Fibroblast of skin of abdomen (primary cell): ENCODE data around the gene BCAS3.
A peak's percentile ranks its signal among the peaks of the same experiment; 100 is the strongest.
"Not testable (repeated sequence)": the region's sequence is repeated elsewhere in the genome, so short reads cannot be mapped to it uniquely, and the experiment has no call there.

Source experiments
- DNase-seq: peaks from one replicate; pipeline ENCODE4 v3.0.0-alpha.2; 2013

Gene BCAS3

DNA sequence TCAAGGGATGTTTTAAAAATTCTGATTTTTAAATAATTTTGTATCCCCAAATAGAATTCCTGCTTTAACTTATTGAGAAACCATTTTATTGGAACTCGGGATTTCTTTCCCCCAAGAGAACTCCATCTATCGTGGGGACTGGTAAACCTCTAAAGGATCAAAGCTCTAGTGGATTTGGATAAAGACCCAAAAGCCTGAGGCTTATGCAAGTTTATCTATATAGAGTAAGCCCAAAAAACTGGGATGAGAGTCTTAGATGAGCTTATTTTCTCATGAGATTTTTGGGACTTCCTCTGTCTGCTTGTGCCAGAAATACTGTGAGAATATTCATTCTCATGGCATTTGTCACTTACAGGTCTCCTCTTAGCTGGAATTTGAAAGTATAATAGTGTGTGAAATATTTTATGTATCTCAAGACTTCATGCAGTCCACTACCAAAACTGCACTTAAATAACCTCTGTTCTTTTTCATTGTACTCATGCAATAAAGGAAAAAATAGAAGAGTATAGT, 333.1 kb downstream of the BCAS3 start:
- no peak for DNase-seq

DNA sequence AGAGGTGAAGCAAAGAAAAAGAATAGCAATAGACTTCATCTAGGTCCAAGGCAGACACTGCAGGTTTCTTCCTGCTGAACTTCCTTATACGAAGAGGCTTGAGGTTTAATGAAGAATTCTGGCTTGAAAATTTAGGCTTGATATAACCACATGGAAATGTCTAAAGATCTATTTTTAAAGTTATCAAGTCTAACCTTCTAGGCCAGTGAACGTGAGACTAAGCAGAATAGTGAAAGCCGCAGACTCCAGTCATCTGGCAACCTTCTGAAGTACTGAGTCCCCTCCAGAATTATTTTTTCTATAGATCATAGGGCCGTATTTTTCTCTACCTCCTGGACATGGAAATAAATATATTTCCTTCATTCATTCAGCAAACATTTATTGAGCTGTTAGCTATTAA, 333.6 kb downstream of the BCAS3 start:
- DNase-seq, result no peak

DNA sequence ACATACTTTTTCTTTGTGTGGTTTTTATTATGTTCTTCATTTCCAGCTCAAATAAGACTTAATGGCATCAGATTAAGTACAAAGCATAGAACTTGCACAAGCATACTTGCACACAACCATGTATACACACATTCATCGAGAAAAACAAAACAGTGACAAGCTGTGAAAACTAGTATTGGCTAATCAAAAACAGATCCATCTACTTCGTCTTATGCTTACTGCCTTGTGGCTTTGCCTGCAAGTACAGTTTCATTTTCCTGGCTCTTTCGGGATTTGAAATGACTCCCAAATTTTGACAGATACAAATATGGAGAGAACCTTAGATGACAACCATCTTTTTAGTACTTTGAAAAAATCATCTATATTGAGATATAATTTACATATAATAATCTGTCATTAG, 338.3 kb downstream of the BCAS3 start:
- DNase-seq, result peak; percentile 31

DNA sequence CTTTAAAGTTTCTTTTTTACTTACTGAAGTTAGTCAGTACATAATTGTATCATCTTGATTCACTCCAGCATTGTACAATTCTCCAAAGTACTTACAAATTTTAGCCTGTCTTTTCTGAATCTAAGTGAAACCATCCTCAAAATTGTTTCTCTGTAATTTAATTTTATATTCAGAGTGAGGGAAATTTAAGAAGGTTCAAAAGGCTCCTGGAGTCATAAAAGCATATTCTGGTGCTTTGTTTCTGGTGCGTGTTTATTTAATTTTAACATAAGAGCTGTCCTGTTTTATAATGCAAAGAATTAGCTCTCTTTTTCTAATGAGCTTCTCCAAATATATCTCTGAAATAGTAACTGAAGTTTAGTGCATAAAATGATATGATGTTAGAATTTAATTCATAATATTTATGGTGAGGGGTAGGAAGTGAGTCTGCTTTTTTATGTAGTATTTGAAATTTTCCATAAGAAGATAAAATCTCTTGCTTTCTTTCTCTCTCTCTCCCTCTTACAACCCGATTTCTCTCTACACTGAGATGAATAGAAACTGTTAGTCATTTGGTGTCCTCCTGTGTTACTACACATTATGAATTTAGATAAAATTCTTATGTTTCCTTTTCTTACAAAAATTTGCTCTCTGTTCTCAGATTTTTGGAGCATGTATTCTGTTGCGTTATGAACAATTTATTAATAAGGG, 339.8 kb downstream of the BCAS3 start:
- no peak for DNase-seq

DNA sequence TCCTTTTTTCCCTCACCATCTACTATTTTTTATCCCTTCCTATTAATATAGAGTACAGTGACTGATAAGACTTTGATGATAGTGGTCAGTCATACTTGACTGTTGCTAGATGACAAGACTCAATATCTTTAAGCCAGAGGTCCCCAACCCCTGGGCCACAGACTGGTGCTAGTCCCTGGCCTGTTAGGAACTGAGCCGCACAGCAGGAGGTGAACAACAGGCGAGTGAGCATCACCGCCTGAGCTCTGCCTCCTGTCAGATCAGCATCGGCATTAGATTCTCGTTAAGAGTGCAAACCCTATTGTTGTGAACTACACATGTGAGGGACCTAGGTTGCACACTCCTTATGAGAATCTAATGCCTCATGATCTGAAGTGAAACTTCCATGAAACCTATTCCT, 341.3 kb downstream of the BCAS3 start:
- DNase-seq, result no peak

DNA sequence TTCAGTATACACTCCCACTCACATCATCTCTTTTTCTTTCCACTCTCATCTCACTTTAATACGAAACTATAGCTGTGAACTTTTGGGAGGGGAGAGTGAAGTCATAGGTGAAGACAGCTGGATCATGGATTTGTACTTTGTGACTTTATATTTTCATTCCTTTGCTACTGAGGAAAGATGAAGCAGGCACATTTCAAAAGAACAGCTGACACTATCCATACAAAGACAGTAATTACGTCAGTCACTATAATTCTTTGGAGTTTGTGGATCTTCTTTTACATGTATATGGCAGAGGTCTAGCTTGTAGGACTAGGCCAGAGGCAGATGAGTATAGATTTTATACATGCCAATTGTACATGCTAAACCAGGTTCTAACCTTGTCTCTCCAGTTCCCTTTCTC, 346.3 kb downstream of the BCAS3 start:
- no peak for DNase-seq

DNA sequence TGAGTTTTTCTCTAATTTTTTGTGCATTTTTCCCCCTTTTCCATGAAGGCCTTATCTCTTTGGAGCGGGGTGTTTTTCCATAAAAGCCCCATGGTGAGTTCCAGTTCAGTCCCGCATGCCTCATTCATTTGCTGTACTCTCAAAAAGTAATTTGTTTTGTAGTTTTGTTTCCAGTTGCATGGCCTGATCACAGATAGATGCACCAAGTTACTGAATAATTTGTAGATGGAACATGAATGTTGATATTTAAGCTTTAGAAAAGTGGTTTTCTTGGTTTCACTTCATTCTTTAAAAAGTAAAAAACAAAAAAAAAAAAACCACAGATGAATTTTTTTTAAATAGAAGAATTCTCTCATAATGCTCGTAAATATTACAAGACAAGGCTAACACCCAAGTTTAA, 349.2 kb downstream of the BCAS3 start:
- DNase-seq, result no peak

DNA sequence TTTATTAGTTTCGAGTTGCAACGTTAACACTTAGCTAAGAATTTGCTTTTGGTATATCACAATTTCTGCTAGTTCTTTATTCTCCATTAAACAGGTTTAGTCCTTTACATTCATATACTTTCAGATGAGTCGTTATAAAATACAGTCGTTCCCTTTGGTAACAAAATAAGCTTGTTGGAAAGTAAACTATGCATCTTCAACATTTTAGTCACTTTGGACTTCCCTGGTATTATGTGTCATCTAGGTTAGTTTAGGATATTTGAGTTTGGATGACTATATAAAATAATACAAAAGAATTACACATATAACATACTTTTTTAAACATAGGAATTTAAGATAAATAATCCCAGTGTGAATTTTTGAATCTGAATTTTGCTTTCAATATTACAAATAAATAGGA, 351.5 kb downstream of the BCAS3 start:
- DNase-seq, result peak; percentile 2

DNA sequence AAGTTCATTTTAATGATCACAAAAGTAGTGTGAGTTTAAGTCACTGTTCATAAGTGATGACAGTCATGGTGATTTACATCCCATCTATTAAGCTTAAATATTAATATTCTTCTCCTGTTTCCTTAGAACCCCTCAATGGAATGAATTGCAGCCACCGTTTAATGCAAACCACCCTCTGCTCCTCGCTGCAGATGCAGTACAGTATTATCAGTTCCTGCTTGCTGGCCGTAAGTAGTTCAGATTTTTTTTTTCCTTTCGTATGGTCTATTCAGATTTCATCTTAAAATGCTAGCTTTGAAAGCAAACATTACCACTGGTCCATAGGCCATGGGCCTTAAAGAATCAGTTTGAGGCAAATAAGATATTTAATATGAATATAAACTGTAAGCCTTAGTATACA, 363.0 kb downstream of the BCAS3 start:
- no peak for DNase-seq

DNA sequence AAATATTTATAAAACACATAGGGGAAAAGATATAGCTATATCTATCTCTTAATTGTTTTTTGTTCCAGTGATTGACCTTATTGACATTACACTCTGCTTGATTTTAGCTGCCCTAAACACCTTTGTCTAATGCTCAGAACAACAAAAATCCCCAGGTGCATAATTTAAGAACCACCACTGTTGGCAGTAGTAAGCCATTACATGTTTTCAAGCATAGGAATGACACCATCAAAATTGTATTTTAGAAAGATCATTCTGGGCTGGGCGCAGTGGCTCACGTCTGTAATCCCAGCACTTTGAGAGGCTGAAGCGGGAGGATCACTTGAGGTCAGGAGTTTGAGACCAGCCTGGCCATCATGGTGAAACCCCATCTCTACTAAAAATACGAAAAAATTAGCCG, 364.7 kb downstream of the BCAS3 start:
- DNase-seq, result not testable (repeated sequence)

DNA sequence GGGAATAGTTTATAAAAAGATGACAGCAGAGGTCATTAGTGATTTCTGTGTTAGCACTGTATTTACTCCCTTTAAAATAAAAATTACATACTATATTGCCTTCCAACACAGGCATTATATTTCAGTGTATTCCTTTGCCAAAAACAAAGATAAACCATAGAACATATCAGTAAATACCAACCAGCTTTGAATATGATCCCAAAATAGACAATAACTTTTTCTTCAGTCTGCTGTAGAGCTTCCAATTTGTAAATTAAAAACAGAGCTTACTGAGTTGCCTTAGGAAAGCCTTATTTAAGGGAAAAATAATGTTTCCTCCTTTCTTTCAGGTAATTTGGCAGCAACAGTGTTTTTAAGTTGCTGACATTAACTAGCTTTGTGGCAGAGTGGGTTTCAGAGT, 369.9 kb downstream of the BCAS3 start:
- no peak for DNase-seq

DNA sequence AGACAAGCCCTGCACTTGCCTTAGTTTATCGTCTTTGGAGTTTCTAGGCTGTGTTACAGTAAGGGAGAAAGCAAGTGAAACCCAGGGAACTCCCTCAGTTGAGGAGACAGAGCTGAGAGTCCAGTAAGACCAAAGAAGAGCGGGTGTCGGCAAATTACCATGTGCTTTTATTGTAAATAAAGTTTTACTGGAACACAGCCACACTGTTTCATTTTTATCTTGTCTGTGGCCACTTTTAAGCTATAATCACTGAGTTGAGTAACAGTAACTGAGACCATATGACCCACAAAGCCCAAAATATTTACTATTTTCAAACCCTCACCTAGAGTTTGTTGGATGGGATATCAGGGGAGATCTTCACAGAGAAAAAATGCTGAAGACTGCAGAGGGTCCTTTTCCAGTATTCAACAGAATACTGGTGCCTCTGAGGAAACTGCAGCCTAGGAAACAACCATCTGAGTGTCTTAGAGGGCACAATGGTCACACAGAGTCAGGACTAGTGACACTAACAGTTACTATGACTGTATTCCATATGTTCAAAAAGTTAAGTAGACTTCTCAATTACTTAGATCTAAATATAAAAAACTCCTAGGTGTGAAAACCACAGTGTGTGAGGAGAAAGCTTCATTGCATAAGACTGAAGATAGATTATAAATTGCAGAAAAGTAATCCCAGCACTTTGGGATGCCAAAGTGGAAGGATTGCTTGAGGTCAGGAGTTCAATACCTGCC, 370.9 kb downstream of the BCAS3 start:
- no peak for DNase-seq

DNA sequence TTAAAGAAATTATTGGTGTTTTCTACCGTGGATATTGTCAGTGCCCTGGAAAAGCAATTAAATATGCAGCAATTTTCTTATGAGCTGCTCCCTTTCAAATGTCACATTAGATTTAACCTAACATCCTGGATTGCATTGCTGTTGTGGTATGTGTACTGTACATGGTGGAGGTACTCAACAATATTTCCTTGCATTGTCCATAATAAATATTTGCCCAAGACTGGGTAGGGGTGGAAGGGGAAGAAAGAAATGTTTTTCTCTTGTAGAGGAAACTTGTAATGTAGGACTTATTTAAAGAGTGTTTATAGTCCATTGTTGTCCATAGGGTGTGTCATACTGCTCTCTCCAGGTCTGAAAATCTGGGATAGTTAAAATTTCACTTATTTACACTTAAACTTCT, 375.8 kb downstream of the BCAS3 start:
- no peak for DNase-seq

DNA sequence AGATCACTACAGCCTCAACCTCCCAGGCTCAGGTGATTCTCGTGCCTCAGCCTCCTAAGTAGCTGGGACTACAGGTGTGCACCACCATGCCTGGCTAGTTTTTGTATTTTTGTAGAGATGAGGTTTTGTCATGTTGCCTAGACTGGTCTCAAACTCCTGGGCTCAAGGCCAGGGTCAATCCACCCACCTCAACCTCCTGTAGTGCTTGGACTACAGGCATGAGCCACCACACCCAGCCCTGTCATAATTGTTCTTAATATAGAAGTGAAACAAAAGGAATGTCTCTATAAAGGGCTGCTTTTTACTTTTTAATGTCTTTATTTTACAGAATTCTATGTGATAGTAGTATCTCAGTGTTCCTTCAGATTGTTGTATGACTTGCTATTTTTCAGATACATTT, 376.8 kb downstream of the BCAS3 start:
- no peak for DNase-seq

DNA sequence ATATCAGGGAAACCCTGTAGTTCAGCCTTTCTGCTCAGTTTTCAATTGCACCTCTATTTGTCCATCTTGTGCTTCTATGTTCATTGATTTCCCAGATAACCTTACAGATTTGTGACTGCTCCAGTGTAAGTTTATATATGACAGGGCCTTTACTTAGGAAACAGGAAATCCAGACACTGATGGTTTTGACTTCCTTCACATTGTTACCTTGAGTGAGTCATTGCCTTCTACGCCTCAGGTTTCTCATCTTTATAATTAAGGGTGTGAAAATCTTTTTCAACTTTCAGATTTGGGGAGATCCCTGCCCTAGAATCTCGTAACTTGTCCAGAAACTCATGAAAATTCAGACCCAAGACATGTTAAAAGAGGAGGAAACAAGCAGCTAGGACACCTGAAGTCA, 379.6 kb downstream of the BCAS3 start:
- DNase-seq, result no peak

DNA sequence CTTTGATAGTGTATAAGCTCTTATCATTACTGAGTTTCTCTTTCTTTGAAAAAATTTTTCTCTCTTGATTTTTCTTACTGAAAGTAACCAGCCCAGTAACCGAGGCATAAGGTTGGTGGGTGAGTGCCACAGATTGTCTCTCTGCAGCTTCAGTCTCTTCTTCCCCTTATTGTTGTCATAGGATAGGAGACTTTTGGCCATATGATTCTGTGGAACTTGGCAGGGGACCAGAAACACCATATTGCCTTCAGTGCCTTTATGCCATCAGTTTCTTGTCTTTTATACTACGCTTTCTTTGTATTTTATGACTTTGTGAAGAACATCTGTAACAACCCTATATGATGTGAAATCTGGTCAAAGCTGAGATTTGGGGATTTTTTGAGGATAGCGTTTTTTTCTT, 380.4 kb downstream of the BCAS3 start:
- no peak for DNase-seq

DNA sequence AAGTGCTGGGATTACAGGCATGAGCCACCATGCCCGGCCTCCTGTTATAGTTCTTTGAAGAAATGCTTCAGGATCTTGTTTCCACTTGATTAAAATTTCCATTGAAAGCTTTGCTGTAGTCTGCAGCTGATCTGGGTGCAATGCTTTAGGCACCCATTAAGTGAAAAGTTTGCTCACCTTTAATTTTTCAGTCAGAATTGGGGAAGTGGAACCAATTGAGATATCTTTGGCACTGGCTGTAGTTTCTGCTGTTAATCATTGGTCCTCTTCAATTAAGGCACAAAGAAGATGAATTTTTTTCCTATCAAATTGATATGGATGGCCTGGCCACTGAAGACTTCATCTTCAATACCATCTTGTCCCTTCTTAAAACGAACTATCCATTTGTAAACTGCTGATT, 385.9 kb downstream of the BCAS3 start:
- DNase-seq, result no peak

DNA sequence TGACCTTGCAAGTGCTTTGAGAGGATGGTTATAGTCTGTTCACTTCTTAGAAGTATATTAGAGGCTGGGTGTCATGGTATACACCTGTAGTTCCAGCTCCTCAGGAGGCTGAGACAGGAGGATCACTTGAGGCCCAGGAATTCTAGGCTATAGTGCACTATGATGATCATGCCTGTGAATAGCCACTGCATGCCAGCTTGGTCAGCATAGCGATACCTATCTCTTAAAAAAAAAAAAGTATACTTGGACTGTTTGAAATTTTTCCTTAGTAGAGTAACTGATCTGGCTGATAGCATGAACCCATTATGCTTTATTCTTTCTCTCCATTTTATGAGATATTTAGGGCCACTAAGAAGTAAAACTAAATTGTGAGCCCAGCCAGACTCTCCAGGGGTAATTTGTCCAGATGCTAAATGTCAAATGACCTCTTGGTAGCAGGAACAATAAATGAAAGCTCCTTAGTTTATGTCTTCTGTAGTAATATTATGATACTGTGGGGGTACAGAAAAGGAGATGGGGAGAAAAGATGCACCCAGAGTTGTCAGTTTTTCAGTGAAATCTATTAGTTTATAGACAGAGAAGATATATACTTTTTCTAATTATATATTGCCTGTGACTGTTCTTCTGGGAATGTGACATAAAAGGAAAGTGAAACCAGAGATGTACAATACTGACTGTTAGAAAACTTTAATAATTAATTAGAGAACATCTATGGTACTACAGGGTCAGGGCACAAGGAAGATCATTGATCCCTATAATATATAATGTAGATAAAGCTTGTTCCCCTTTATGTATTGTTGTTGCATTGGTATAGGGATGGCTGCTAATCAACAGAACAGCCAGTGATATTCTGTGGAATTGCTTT, 386.7 kb downstream of the BCAS3 start:
- DNase-seq, result peak; percentile 3

DNA sequence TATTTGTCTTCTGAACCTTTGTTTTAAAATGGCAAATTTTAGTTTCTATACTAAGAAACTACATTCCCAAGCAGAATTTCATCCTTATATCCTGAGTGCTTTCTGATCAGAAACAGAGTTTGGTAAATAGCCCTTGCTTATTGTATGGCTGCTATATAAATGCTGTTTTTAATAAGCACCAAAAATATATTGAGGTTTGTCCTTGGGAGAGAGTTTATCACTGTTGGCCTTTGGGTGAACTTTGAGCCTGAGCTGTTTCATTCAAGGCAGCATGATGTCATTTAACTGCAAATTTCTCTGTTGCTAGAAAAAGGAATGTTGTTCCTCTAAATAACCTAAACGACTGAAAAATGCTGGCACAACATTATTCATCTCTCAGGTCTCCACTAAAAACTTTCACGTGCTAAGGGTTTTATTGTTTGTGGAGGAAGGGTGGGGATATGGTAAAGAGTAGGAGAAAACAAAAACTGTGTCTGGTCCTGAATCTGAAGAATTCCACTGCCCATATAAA, 387.7 kb downstream of the BCAS3 start:
- peak; percentile 33 for DNase-seq

DNA sequence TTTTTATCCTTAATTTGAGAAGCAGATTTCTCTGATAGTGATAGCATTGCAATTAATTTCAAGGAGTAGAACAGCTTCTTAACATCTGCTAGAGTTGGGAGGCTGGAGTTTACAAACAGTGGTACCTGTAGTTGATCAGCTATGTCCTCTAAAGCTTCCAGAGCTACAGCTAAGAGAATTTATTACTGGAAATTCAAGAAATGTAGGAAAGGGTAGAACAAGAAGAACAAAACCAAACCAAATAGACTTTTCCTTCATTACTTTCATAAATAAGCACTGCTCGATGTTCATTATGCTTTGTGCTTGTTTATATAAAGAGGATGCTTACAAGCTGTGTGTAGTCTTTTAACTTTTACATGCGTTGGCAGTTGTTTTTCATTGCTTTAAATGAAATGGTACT, 388.4 kb downstream of the BCAS3 start:
- DNase-seq, result no peak

DNA sequence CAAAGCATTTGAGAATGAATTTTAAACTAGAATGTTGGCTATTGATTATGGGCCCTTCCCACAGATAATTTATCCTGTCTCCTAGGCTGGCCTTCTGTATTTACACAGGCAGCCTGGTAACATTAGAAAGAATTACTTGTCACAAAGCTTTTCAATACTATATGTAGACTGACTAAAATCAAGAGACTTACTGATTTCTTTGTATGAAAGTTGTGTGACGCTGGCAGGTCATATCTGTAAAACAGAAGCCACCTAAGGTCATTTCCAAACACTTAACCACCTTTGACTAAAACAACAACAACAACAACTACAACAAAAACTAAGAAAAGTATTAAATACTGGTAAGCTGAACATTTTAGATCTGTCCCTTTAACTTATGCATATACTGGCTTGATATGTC, 393.0 kb downstream of the BCAS3 start:
- DNase-seq, result no peak

DNA sequence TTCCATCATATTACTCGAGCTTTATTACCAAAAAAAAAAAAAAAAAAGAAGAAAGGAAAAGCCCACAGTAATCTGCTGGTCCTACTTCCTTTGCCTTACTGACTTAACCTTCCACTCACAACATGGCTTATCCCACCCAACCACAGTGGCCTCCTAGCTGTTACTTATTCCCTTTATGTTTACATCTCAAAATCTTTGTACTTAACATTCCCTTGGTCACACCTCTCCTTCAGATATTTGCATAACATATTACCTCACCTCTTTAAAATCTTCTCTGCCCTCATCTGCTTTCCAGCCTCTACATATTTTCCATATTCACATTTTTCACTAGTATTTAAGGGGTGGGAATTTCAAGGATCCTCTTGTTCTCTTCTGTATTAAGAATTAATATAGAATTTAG, 395.0 kb downstream of the BCAS3 start:
- DNase-seq, result peak; percentile 1

DNA sequence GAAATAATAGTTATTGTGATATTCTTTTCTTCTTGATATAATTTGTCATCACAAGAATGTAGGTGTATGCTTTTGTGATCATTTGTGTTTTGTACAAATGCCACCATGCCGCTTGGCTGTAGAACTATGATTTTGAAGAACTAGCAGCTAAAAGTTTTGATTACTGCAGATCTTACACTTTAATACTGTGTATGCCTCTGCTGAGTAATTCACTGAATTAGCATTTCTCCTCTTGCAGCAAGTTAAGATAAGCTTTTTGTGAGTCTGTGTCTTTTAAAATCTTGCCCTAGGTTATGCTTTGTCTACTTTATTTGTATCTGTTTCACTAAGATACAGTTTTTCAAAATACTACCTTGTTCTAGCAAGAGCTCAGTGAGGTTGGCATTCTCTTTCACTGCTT, 395.5 kb downstream of the BCAS3 start:
- DNase-seq, result no peak
